ENCODE data around the gene EFHD1.

DNA sequence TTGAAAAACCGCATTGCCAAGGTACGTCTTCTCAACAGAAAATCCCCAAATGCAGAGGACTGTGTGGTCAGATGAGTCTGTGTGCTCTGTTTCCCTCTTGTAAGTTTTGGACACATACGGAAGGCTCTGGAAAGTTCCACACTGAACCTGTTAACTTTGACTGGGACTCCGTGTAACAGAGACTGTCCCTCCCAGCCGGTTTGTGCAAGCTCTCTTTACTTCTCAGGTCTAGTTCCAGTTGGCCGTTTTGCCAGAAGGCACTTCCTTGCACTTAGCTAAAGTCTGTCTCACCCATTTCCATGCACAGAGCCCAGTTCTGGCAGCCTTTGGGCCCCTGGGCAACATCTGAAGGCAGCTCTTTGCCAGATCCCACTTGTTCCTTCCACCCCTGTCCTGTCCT lies 22.0 kb downstream of the EFHD1 start:
- no peak for TF ChIP-seq POLR2A (IDR thresholded peaks at IDR 0.05)
- TF ChIP-seq CTCF (IDR thresholded peaks at IDR 0.05), result no peak

Measured in esophagus squamous epithelium (tissue), 4 donors.